ENCODE results near the gene DMRTB1.

The DMRTB1 gene

DNA sequence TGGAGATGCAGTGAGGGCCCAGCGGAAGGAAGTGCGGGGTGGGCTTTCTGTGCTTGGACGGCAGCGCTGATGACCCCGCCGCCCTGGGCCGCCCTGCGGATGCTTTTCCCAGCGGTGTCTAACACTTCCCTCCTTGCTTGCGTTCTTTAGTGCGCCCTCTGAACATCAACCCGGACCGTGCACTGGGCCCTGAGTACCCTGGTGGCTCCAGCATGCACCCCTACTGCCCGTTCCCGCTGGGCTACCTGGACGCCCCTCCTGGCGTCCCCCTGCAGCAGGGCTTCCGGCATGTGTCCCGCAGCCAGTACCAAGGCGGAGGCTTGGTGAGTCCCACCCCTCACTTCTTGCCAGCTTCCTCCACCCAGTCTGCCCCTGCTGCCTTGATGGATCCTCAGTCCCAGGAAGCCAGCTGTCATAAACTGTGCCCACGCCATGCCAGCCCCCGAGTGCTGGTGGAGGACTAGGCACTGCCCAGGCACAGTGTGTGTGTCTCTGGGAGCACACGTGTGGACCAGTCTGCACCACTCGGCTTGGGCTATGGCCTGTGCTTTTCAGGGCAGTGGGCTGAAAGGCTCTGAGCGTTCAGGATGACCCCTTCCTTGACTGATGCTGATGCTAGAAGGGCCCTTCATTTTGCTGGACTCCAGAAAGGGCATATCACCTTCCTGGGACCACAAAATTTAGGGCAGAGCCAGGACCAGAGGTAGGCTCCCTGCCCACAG lies 2.3 kb downstream of the DMRTB1 start:
- TF ChIP-seq SIN3A (IDR thresholded peaks at IDR 0.05; ENCODE audit: borderline replicate concordance, insufficient read depth, low read length) (no peak), FOXP2 (optimal IDR thresholded peaks at IDR 0.05; ENCODE audit: borderline replicate concordance, extremely low read depth, extremely low read length, insufficient read depth) (no peak), POLR2AphosphoS5 (IDR thresholded peaks at IDR 0.05; ENCODE audit: low read depth, low read length) (no peak), TAF1 (IDR thresholded peaks at IDR 0.05; ENCODE audit: borderline replicate concordance, insufficient read depth, low read length) (no peak)
- TF ChIP-seq, protein P1, sequence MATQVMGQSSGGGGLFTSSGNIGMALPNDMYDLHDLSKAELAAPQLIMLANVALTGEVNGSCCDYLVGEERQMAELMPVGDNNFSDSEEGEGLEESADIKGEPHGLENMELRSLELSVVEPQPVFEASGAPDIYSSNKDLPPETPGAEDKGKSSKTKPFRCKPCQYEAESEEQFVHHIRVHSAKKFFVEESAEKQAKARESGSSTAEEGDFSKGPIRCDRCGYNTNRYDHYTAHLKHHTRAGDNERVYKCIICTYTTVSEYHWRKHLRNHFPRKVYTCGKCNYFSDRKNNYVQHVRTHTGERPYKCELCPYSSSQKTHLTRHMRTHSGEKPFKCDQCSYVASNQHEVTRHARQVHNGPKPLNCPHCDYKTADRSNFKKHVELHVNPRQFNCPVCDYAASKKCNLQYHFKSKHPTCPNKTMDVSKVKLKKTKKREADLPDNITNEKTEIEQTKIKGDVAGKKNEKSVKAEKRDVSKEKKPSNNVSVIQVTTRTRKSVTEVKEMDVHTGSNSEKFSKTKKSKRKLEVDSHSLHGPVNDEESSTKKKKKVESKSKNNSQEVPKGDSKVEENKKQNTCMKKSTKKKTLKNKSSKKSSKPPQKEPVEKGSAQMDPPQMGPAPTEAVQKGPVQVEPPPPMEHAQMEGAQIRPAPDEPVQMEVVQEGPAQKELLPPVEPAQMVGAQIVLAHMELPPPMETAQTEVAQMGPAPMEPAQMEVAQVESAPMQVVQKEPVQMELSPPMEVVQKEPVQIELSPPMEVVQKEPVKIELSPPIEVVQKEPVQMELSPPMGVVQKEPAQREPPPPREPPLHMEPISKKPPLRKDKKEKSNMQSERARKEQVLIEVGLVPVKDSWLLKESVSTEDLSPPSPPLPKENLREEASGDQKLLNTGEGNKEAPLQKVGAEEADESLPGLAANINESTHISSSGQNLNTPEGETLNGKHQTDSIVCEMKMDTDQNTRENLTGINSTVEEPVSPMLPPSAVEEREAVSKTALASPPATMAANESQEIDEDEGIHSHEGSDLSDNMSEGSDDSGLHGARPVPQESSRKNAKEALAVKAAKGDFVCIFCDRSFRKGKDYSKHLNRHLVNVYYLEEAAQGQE (IDR thresholded peaks at IDR 0.05; ENCODE audit: insufficient read depth in 1 of 2, low read depth in 2 of 2, low read length in 2 of 2): no peak

DNA sequence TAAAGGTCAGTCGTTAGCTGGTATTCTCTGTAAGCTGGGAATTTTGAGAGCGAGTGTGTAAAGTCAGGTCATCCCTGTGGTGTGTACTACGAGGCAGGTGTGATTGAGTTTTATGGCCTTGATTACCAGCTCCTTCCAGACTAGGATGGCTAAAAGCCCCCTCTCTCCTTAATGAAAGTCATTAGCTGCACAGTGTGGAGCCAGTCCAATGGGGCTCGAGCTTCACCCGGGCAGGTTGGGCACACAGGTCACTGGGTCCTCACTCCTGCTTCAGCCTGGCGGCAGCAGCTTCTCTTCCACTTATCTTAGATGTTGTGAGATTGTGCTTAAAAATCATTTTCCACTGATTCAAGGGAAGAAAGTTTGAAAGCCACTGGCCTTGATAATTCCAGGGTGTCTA lies 3.0 kb downstream of the DMRTB1 start:
- no peak for TF ChIP-seq TAF1 (IDR thresholded peaks at IDR 0.05; ENCODE audit: borderline replicate concordance, insufficient read depth, low read length)
- TF ChIP-seq SIN3A (IDR thresholded peaks at IDR 0.05; ENCODE audit: borderline replicate concordance, insufficient read depth, low read length): no peak
- TF ChIP-seq POLR2AphosphoS5 (IDR thresholded peaks at IDR 0.05; ENCODE audit: low read depth, low read length): no peak
- TF ChIP-seq, protein P1 (IDR thresholded peaks at IDR 0.05; ENCODE audit: insufficient read depth in 1 of 2, low read depth in 2 of 2, low read length in 2 of 2): no peak
- TF ChIP-seq FOXP2 (optimal IDR thresholded peaks at IDR 0.05; ENCODE audit: borderline replicate concordance, extremely low read depth, extremely low read length, insufficient read depth): no peak

DNA sequence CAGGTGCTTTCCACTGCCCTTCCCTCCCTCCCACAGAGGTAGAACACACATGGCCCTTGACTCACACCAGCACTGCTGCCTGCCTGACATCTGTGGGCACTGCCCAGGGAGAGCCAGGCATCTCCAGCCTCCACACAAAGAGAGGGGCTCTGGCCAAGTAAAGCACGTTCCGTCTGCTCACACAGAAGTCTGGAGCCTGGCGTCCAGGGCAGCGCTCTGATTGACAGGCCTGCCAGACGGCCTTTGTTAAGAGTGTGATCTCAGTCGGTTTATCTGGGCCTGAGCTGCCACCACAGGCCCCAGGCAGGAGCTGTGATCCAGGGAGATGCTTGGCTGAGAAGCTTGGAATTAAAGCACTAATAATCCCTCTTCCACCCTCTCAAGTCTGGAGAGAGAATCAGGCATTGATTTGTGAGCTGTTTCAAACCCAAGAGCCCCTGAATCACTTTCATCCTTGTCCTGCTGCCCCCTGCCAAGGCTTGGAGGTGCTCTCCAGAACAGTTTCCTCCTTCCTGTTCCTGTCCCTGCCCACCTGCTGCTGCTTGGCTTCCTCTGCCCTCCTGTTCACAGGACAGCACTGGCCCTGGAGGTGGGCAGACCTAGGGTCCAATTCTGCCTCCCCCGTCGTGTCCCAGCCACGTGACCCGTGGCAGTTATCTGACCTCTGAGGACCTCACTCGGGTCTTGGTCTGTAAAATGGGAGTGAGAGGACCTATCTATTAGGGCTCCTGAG lies 3.7 kb downstream of the DMRTB1 start:
- TF ChIP-seq POLR2AphosphoS5 (IDR thresholded peaks at IDR 0.05; ENCODE audit: low read depth, low read length) (no peak), TAF1 (IDR thresholded peaks at IDR 0.05; ENCODE audit: borderline replicate concordance, insufficient read depth, low read length) (no peak), SIN3A (IDR thresholded peaks at IDR 0.05; ENCODE audit: borderline replicate concordance, insufficient read depth, low read length) (no peak)
- TF ChIP-seq, protein P1 (IDR thresholded peaks at IDR 0.05; ENCODE audit: insufficient read depth in 1 of 2, low read depth in 2 of 2, low read length in 2 of 2): no peak

DNA sequence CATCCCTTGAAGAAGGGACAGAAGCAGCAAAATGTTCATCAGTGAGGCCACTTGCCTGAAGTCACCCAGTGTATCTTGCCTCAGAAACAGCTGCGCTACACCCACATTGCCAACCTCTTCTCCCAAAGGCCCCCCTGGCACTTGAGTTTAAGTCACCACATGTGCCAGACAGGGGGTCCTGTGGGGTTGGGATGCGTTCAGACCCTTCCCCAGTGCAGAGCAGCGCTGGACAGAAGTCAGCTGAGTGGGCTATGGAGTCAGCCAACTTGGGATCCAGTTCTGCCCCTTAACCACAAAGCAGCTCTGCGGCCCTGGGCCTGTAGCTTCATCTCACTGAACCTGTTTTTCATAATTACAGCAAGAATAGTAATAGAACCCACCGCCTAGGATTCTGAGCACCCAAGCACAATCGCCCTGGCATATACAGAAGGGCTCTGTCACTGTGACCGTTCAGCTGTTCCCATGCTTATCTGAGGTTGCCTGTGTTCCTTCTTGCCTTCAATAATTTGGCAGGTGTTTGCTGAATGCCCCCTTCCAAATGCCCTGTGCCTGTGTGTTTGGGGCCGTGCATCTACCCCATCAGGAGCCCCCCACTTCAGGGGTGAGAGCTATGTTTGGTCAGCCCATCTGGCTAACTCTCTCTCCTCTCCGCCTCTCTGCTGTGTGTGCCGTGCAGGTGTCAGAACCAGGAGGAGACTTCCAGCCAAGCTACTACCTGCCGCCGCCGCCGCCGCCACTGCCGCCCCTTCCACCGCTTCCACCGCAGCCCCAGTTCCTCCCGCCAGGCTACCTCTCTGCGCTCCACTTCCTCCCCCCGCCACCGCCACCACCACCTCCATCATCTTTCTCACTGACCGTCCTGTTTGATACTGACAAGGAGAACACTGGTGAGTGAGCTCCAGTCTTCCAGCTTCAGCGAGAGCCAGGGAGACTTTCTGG lies 5.0 kb downstream of the DMRTB1 start:
- TF ChIP-seq SIN3A (IDR thresholded peaks at IDR 0.05; ENCODE audit: borderline replicate concordance, insufficient read depth, low read length) (no peak), FOXP2 (optimal IDR thresholded peaks at IDR 0.05; ENCODE audit: borderline replicate concordance, extremely low read depth, extremely low read length, insufficient read depth) (no peak), TAF1 (IDR thresholded peaks at IDR 0.05; ENCODE audit: borderline replicate concordance, insufficient read depth, low read length) (no peak)
- TF ChIP-seq, protein P1 (IDR thresholded peaks at IDR 0.05; ENCODE audit: insufficient read depth in 1 of 2, low read depth in 2 of 2, low read length in 2 of 2): no peak

Data from PFSK-1 (cell line).